ENCODE measurements around the gene HEATR3. TPM values are rescaled to one million over a fixed set of nuclear protein-coding genes. Genes with fewer than 3 reads are reported as not detected.

The HEATR3 gene, protein sequence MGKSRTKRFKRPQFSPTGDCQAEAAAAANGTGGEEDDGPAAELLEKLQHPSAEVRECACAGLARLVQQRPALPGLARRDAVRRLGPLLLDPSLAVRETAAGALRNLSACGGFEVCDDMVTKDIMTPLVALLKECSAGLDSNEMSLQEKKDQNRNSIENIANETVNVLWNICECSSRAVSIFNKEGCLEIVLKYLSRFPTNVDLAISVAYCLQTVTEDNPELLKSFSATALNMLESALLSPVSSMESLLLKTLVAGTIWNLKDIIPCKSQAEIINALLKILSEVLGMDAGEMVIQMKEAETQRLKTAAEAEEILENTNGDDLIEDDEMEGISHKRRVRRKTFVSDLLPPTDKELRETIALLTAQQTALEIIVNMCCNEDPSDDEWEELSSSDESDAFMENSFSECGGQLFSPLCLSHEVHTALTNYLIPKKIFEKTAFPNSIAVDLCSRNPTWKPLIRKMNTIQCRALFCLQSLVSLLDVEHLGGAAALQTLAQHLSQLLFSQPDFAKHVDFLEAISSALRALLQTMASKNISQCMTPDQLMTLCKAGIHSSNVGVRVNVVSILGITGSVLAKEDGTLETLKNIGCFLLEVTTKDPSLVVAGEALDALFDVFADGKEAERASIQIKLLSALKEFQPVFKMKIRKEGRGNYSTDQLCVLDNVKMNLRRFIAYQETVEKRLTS
- 10 to 100 TPM; 11.5 to 13.1 TPM for total RNA-seq
- long read RNA-seq, transcript HEATR3-201 (15 exons, 3,560 nt) = major isoform, 7 of 7 reads
- long read RNA-seq, partial matches to known transcripts = 0 of 7 reads
- long read RNA-seq, other reads (novel, unspliced or antisense) = 0 of 7 reads

DNA sequence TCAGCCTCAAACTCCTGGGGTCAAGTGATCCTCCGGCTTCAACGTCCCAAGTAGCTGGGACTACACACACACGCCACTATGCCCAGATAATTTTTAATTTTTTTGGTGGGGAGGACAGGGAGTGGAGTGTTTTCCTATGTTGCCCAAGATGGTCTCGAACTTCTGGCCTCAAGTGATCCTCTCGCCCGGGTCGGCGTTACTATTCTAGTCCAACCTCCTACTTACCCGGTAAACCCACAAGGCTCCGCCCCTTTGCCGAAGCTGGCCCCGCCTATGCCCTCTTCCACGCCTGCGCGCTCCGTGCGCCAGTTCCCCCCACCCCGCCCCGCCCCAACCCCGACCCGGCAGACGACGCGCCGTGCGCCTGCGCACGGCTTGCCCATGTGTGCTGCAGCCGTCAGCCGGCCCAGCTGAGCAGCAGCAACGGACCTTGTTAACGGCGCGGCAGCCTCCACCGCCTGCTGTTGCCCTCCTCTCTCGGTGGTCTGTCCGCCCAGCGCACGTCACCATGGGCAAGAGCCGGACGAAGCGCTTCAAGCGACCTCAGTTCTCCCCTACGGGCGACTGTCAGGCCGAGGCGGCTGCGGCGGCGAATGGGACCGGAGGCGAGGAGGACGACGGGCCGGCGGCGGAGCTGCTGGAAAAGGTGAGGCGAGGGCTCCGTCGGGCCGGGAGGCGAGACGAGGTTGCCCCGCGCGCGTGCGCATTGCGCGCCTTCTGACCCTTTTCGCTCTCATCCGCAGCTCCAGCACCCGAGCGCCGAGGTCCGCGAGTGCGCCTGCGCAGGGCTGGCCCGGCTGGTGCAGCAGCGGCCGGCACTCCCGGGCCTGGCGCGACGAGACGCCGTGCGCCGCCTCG, at the start of gene HEATR3:
Gene HEATR3 (plus strand): TSS at position 347 of the 858 bp plus-strand sequence. CDS start 162 bp downstream, at position 509.
- intact Hi-C loops (cut with DNase I) = loop anchor here in 1 of 2 donors (5.0 to 10.0 kb wide), 2 partner anchors 89 to 141 kb away; partner anchors contain the start of gene TENT4B
- ATAC-seq = peak; percentile 96 to 97
- peak; percentile 94 for DNase-seq

DNA sequence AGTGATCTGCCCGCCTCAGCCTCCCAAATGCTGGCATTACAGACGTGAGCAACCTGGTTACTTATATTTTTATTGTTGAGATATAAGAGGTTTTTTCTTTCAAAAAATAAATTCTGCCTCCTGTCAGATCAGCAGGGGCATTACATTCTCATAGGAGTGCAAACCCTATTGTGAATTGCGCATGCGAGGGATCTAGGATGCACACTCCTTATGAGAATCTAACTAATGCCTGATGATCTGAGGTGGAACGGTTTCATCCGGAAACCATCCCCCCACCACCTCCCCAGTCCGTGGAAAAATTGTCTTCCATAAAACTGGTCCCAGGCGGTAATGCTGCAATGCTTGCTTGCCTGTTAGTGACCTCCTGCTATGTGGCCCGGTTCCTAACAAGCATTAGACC, 48.2 kb upstream of the HEATR3 start:
- no peak for DNase-seq
- intact Hi-C loops (cut with DNase I) = no loop called here
- ATAC-seq = no peak

DNA sequence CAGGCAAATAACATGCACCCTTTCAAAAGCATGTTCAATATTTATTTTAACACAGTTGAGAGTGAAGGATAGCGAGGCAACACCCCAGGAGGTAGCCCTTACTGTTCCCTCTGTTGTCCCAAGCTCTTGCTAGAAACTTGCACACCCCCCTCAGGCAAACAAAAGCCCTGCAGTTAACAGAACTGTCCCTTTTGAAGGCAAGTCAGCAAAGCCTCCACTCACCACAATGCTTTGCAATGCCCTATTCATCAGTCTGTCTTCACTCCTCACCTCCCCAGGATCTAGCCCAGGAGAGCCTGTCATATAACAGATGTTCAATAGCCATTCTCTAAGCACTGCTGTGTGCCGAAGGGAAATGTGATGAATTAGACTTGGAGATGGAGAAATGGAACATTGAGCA, 44.2 kb upstream of the HEATR3 start:
- intact Hi-C loops (cut with DNase I) = loop anchor here in 1 of 2 donors (10.0 kb wide), 1 partner anchor 343 kb away; the partner anchor contains the start of gene BRD7
- DNase-seq (no peak), ATAC-seq (no peak)

DNA sequence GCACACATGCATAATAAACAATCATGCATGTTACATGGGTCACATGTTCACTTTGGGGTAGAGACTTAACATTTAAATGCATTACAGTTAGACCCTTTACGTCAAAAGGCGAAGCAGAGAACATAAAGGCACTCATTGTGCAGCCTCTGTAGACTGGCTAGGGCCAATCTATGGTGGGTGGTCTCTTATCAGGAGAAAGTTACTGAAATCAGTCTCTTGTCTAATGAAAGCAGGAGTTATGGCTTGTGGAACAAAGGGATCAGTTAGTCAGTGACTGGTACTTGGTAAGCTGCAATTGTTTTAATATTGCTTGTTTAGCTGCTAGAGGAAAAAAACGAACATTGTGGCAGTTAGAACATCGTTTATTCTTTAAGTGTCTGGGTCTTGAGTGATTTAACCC, 42.1 kb upstream of the HEATR3 start:
- intact Hi-C loops (cut with DNase I) = loop anchor here in 1 of 2 donors (10.0 kb wide), 1 partner anchor 341 kb away; the partner anchor contains the start of gene BRD7
- DNase-seq = no peak
- no peak for ATAC-seq

DNA sequence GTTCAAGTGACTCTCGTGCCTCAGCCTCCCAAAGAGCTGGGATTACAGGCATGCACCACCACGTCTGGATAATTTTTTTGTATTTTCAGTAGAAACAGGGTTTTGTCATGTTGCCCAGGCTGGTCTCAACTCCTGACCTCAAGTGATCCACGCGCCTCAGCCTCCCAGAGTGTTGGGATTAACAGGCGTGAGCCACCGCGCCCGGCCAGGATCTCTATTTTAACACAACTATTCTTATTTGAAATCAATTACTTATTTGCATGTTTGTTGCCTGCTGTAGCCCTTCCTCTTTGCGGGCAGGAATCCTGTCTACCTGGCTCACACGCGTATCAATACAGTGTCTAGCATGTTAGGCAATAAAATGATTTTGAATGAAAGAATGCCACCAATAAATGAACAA, 41.6 kb upstream of the HEATR3 start:
- ATAC-seq (no peak), DNase-seq (no peak)
- intact Hi-C loops (cut with DNase I) = loop anchor here in 1 of 2 donors (10.0 kb wide), 1 partner anchor 341 kb away; the partner anchor contains the start of gene BRD7

DNA sequence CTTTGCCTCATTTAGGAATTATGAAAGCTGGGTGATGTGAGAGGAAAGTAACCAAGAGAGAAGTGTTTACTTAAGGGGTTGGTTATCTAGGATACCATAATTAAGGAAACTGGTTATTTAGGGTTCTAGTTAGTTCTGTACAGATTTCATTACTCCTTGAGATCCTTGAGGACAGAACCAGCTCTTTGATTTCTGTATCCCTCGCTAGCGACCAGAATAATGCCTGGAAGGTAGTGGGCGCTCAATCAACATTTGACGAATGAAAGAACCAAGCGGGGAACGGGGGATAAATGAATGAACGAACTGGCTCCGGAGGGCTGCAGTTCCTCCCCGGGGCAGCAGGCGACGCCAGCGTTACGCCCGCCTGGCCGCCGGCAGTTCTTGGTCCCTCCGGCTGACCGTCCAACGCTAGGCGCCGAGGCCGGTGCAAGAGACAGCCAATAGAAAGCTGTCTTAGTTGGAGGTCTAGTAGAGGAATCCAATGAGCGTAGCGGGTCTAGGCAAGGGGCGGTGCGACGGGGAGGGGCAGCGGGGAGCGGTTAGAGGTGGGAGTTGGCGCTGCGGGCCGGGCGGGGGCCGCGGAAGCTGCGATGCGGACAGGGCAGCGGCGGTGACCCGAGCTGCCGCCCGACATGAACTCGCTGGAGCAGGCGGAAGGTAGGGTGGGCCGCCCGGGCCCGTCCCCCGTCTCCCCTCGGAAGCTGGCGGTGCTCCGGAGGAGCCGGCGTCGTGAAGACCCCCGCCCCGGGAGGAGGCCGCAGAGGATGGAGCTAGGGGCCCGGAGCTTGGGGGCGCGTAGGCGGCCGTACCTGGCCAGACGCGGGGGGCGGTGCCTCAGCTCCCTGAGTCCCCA, 40.9 kb upstream of the HEATR3 start, which contains the start of gene CNEP1R1:
Gene CNEP1R1 (plus strand): TSS at position 542 of the 853 bp plus-strand sequence. CDS start 91 bp downstream, at position 633.
- DNase-seq (peak; percentile 94), ATAC-seq (peak; percentile 100)
- intact Hi-C loops (cut with DNase I) = loop anchor here in 1 of 2 donors (10.0 kb wide), 1 partner anchor 340 kb away; the partner anchor contains the start of gene BRD7

DNA sequence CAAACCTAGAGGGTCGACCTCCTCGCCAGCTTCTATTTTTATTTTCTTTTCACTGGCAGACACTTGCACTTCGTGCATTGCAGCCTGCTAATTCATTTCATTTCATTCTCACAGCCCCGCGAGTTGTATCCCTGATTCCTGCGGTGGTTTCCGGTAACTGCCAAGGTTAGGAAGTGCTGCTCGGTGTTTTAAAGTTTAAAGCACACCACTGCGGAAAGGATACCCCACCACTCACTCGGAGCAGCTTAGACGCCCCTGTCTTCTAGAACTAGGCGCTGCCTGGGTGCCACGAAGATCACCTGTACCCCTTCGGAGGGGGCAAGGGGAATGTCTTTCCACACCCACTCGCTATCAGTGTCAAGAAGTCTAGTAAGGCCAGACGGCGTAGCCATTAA, 40.2 kb upstream of the HEATR3 start:
- intact Hi-C loops (cut with DNase I) = loop anchor here in 1 of 2 donors (10.0 kb wide), 1 partner anchor 339 kb away; the partner anchor contains the start of gene BRD7
- DNase-seq (no peak), ATAC-seq (peak in 1 of 2 donors; percentile 23)

DNA sequence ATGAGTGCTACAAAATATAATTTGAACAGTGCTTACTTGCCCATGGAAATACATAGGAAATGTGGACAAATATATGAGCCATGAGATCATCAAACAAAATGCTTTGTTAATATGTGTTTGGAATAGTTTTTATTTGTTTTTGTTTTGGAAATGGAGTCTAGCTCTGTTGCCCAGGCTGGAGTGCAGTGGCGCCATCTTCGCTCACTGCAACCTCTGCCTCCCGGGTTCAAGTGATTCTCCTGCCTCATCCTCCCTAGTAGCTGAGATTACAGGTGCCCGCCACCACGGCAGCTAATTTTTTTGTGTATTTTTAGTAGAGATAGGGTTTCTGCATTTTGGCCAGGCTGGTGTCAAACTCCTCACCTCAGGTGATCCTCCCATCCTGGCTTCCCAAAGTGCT, 37.9 kb upstream of the HEATR3 start:
- intact Hi-C loops (cut with DNase I) = loop anchor here in 1 of 2 donors (2.0 to 10.0 kb wide), 2 partner anchors 183 to 337 kb away; partner anchors contain the start of gene BRD7
- ATAC-seq (no peak), DNase-seq (no peak)

DNA sequence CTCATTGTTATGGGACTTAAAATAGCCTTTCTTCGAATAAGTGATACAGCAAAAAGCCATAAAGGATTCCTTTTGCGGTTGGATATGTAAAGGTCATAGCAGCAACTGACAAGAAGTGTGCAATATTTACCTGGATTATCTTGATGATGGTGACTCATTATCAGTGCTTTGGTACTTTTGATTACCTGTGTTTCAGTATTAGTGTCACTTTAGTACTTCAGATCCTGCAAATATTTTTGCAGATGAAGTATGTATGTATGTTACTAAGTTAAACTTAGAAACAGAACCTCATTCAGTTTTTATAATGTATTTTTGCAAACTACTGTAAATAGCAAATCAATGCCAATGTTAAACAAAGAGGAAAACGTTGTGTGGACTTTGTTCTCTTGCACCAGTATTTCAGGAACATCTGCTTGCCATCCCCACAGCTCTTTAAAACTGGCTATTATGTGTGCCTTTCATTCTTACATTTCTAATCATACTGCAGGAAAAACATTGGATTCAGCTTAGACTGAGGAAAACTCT, 30.2 kb upstream of the HEATR3 start:
- DNase-seq (no peak), ATAC-seq (no peak)
- intact Hi-C loops (cut with DNase I) = no loop called here

DNA sequence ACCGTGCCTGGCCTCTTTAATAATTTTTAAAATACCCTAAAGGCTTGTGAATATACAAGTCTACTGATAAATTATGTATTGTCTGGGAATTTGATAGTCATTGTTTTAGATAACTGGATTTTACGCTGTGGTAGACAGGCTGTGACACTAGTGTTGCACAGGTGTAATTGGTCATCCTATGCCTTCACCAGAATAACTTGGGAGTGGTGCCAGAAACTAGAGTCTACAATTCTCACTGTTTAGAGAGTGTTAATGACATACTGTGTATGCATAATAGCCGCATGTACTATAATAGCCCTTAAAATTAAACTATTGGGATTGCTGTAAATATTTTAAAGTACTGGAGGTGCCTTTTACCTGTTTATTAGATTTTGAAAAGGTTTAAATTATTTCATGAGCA, 29.3 kb upstream of the HEATR3 start:
- intact Hi-C loops (cut with DNase I) = no loop called here
- no peak for DNase-seq
- no peak for ATAC-seq

DNA sequence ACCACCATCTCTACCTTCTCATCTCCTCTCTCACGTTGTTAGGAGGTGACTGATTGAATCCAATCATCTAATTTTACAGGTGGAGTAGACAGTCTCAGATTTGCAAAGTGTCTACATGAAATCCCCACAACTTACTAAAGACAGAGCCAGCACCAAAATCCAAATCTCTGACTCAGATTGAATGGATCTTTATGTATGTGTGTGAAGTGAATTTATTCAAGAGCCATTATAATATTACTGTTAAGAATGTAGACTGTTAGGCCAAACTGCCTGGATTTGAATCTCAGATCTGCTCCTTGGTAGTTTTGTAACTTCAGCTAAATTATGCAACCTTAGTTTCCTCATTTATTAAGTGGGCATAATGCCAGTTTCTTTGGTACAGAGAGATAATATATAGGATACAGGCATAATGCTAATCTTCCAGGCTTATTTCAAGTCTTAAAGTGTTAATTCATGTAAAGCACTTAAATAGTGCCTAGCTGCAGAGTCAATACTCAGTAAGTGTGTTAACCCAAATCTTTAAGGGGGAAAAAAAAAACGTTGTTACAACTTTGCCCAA, 28.0 kb upstream of the HEATR3 start:
- DNase-seq (no peak), ATAC-seq (peak in 1 of 2 donors; percentile 62)
- intact Hi-C loops (cut with DNase I) = no loop called here

DNA sequence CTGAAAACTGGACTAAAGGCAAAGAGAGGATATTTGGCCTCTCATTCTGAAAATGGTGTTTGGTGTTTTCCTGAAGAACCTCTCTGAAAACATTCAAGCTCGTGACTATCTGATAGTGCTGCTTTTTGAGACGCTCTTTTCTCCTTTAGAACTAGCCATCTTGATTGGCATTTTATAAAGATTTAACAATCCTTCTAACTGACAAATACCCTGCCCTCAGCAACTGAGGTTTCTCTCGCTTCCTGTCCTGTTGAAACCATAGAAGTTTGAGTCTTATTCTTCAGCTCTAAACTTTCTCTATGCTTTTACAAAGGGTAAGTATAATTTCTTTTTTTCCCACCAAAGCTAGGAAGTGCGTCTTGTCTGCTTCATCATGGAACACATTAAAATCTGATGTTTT, 27.5 kb upstream of the HEATR3 start:
- no peak for DNase-seq
- ATAC-seq = no peak
- intact Hi-C loops (cut with DNase I) = no loop called here

DNA sequence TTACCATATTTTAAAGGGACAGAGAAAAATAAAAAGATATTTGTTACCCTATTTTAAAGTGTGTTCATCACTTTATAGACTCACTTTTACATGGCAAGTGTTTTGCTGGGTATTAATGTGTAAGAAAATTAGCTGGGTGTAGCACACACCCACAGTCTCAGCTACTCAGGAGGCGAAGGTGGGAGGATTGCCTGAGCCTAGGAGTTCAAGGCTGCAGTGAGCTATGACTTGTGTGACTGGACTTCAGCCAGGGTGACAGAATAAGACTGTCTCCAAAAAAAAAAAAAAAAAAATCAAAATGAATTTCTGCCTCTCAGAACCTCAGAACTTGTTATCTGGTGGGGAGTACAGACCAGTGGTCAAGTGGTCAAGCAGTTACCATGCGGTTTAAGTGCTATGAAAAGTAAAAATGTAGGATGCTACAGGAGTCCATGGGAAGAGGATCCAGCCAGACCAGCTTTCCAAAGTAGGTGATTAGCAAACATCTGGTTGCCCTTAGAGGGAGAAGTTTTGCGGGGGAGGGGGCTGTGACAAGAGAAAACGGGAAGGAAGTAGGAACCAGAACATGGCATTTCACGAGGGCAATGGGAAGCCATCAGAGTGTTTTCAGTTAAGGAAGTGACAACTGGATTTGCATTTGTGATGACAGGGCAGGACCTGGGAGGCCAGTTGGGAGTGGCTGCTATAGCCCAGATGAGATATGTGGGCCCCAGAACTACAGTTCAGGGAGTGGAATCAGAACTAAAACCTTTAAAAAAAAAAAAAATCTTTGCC, 26.8 kb upstream of the HEATR3 start:
- intact Hi-C loops (cut with DNase I) = no loop called here
- DNase-seq = peak; percentile 43
- ATAC-seq = peak; percentile 77 to 90

DNA sequence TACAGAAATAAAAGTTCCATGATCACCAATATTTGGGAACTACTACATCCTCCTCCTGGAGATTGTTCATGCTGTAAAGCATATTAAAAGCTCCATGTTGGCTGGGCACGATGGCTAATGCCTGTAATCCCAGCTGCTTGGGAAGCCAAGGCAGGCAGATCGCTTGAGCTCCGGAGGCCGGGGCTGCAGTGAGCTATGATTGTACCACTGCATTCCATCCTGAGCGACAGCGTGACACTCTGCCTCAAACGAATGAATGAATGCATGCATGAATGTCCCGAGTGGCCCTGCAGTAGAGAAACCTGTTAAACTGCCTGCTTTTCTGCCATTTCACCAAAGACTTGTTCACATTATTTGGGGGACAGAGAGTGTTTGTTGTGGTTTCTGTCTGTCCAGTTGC, 25.8 kb upstream of the HEATR3 start:
- no peak for DNase-seq
- ATAC-seq = no peak
- intact Hi-C loops (cut with DNase I) = no loop called here

DNA sequence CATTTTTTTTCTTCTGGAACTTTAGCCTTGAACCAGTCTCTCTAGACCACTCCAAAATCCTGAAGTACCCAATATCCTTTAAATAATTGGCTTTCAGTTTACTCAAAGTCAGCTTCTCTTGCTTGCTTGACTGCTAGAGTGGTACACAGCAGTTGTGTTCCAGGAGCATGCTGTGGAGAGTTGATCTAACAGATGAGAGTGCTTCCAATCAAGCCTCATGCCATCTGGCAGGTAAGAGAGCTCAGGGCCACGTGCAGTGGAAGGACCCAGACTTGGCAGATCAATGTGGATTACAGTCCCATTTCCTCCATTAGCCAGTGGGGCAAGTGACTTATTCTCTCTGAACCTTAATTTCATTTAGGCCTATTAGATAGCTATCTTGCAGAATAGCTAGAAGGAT, 25.1 kb upstream of the HEATR3 start:
- intact Hi-C loops (cut with DNase I) = no loop called here
- ATAC-seq (no peak), DNase-seq (no peak)

DNA sequence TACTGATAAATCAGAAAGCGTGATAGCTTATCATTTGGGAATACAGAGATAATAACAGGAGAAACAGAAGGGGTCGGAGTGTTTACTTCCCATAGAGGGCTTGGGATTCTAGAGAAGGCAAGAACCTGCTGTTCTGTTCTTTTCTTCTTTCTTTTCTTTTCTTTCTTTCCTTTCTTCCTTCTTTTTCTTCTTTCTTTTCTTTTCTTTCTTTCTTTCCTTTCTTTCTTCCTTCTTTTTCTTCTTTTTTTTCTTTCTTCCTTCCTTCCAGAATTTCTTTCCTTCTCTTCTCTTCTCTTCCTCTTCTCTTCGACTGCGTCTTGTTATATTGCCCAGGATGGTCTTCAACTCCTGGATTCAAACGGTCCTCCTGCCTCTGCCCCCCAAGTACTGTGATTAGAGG, 22.4 kb upstream of the HEATR3 start:
- intact Hi-C loops (cut with DNase I) = no loop called here
- DNase-seq (no peak), ATAC-seq (no peak)

DNA sequence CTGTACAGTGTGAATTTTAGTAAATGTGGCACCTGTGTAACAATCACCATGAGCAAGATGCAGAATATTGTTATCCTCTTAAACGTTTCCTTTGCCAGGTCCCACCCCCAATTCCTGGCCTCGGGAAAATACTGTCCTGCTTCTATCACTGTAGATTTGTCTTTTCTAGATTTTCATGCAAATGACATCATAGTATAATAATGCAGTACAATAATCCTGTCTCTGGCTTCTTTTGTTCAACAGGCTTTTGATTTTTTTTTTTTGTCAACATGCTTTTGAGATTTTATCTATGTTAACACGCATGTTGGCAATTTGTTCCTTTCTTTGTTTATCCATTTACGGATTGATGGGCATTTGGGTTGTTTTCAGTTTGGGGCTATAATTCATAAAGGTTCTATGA, 20.4 kb upstream of the HEATR3 start:
- ATAC-seq = no peak
- intact Hi-C loops (cut with DNase I) = no loop called here
- DNase-seq = no peak

Measured in left cardiac atrium (tissue), 4 donors.